ENCODE results near the gene ZNF600.
"Not testable (repeated sequence)": the region's sequence is repeated elsewhere in the genome, so short reads cannot be mapped to it uniquely, and the experiment has no call there.

ZNF600 gene

DNA sequence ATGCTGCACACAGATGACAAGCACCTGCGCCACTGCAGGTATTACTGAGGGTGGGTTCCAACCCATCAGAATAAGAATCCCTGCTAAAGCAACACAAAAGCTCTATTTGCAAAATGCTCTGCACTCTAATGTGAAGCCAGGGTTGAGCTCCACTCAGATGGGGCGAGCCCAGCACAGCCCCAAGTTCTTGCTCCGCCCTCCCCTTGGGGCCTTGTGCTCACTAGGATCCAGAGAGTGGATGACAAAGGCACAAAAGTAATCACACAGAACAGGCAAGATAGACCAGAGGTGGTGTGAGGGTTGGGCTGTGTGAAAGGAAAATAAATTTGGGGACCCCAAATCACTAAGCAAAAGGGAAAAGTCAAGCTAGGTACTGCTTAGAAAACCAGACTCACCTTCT lies 43.5 kb downstream of the ZNF600 start:
- DNase-seq (ENCODE audit: extremely low read depth, low read depth), result no peak
- TF ChIP-seq, protein P1, sequence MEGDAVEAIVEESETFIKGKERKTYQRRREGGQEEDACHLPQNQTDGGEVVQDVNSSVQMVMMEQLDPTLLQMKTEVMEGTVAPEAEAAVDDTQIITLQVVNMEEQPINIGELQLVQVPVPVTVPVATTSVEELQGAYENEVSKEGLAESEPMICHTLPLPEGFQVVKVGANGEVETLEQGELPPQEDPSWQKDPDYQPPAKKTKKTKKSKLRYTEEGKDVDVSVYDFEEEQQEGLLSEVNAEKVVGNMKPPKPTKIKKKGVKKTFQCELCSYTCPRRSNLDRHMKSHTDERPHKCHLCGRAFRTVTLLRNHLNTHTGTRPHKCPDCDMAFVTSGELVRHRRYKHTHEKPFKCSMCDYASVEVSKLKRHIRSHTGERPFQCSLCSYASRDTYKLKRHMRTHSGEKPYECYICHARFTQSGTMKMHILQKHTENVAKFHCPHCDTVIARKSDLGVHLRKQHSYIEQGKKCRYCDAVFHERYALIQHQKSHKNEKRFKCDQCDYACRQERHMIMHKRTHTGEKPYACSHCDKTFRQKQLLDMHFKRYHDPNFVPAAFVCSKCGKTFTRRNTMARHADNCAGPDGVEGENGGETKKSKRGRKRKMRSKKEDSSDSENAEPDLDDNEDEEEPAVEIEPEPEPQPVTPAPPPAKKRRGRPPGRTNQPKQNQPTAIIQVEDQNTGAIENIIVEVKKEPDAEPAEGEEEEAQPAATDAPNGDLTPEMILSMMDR (IDR thresholded peaks at IDR 0.05; ENCODE audit: low read depth, low read length, missing control alignments), result no peak
- H3K4me3 ChIP-seq (replicated peaks; ENCODE audit: low read depth, low read length), result no peak overlapping the region

- no peak for DNase-seq (ENCODE audit: extremely low read depth, low read depth)
- no peak overlapping the region for H3K4me3 ChIP-seq (replicated peaks; ENCODE audit: low read depth, low read length)
- TF ChIP-seq, protein P1 (IDR thresholded peaks at IDR 0.05; ENCODE audit: low read depth, low read length, missing control alignments), result no peak
Observed at GRCh38 chr19:52742516-52742915, 44.1 kb downstream of the ZNF600 start.

DNA sequence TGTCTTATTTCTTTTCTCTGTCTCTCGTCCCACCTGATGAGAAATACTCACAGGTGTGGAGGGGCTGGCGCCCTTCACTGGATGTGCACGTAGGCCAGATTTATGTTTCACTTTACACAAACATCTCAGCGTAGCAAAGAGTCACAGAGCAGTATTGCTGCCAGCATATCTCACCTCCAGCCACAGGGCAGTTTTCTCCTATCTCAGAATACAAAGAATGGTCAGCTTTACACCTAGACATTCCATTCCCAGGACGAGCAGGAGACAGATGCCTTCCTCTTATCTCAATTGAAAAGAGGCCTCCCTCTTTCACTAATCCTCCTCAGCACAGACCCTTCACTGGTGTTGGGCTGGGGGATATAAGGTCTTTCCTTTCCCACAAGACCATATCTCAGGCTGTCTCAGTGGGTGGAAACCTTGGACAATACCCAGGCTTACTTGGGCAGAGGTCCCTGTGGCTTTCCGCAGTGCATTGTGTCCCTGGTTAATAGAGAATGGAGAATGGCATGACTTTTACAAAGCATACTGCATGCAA lies 44.6 kb downstream of the ZNF600 start:
- TF ChIP-seq, protein P1 (IDR thresholded peaks at IDR 0.05; ENCODE audit: low read depth, low read length, missing control alignments), result no peak
- no peak overlapping the region for H3K4me3 ChIP-seq (replicated peaks; ENCODE audit: low read depth, low read length)
- DNase-seq (ENCODE audit: extremely low read depth, low read depth), result no peak

GRCh38 chr19:52741371-52741770 lies 45.2 kb downstream of the ZNF600 start:
- not testable (repeated sequence) for DNase-seq (ENCODE audit: extremely low read depth, low read depth); H3K4me3 ChIP-seq (replicated peaks; ENCODE audit: low read depth, low read length)

GRCh38 chr19:52739576-52739975 lies 47.0 kb downstream of the ZNF600 start:
- DNase-seq (ENCODE audit: extremely low read depth, low read depth), result no peak
- TF ChIP-seq, protein P1 (IDR thresholded peaks at IDR 0.05; ENCODE audit: low read depth, low read length, missing control alignments), result no peak
- H3K4me3 ChIP-seq (replicated peaks; ENCODE audit: low read depth, low read length), result no peak overlapping the region

DNA sequence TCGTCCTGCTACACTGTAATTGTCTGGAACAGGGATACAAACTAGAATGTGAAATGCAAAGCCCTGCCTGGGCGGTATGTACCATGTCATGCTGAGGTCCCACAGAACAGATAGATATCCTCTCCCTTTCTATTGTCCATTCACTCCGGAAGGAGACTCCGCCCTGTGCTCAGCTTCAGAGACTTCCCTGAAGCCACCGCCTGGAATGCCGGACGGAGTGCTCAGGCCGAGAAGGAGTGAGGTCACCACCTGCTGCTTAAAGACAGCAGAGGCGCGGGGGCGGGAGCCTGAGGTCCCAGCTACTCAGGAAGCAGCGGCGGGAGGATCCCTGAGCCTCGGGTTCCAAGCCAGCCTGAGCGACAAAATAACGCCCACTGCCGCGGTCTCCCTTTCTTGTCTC lies 50.9 kb downstream of the ZNF600 start:
- DNase-seq (ENCODE audit: extremely low read depth, low read depth), result no peak
- TF ChIP-seq, protein P1 (IDR thresholded peaks at IDR 0.05; ENCODE audit: low read depth, low read length, missing control alignments), result no peak
- no peak overlapping the region for H3K4me3 ChIP-seq (replicated peaks; ENCODE audit: low read depth, low read length)

- peak within 1 kb of the TSS; percentile 79 for H3K4me3 ChIP-seq (replicated peaks; ENCODE audit: low read depth, low read length)
- TF ChIP-seq, protein P1 (IDR thresholded peaks at IDR 0.05; ENCODE audit: low read depth, low read length, missing control alignments), result peak; percentile 68
- DNase-seq (ENCODE audit: extremely low read depth, low read depth), result peak; percentile 57
Observed at GRCh38 chr19:52734893-52735661, 51.5 kb downstream of the ZNF600 start, which contains the start of gene ZNF611. ZNF611 (minus strand) TSS chr19:52735044; CDS start chr19:52715894, 19,150 bp downstream.

All from HFF-Myc (cell line).